Spleen (tissue), 11 donors: ENCODE measurements around the gene SHISAL2A. TPM values are rescaled to one million over a fixed set of nuclear protein-coding genes. Genes with fewer than 3 reads are reported as not detected.

ENCODE experiments used
- DNase-seq: peaks from one replicate; pipeline ENCODE4 v3.0.0-alpha.2; 2020
- H3K27ac ChIP-seq, 8 donors: fragments of 200-600 bp; sonication (generic) in 7 of 8; 1 replicate in 4 of 8; 2 replicates in 4 of 8; pipeline versions ENCODE4 v1.5.0 to v1.8.0; 2016 to 2021; ENCODE audit warnings: inconsistent platforms in 4 of 8, mild to moderate bottlenecking in 4 of 8, moderate library complexity in 1 of 8
- H3K27me3 ChIP-seq, 7 donors: fragments of 200-600 bp; sonication (generic) in 6 of 7; replicated peaks in 1 of 7; 1 replicate in 4 of 7; 2 replicates in 3 of 7; pipeline versions ENCODE4 v1.5.0 to v1.8.0; 2016 to 2021; ENCODE audit warnings: inconsistent platforms in 3 of 7, mild to moderate bottlenecking in 1 of 7
- H3K36me3 ChIP-seq, 6 donors: fragments of 200-600 bp; sonication (generic) in 5 of 6; 1 replicate in 4 of 6; 2 replicates in 2 of 6; pipeline versions ENCODE4 v1.5.0 to v1.8.0; 2016 to 2021; ENCODE audit warnings: inconsistent platforms in 2 of 6
- H3K4me1 ChIP-seq, 6 donors: fragments of 200-600 bp; sonication (generic) in 5 of 6; 1 replicate in 3 of 6; 2 replicates in 3 of 6; pipeline versions ENCODE4 v1.5.0 to v1.8.0; 2016 to 2021; ENCODE audit warnings: inconsistent platforms in 3 of 6
- H3K4me3 ChIP-seq, 8 donors: fragments of 200-600 bp; sonication (generic) in 7 of 8; 1 replicate in 4 of 8; 2 replicates in 4 of 8; pipeline versions ENCODE4 v1.5.0 to v1.8.0; 2016 to 2021; ENCODE audit warnings: inconsistent platforms in 4 of 8, mild to moderate bottlenecking in 4 of 8, moderate library complexity in 2 of 8
- H3K9me3 ChIP-seq, 8 donors: fragments of 200-600 bp; sonication (generic) in 7 of 8; 1 replicate in 4 of 8; 2 replicates in 4 of 8; pipeline versions ENCODE4 v1.5.0 to v1.8.0; 2016 to 2021; ENCODE audit warnings: inconsistent platforms in 4 of 8
- POLR2A ChIP-seq, 3 donors: fragments of 450-650 bp; IDR thresholded peaks; one replicate each; pipeline ENCODE4 v1.5.1; 2017; ENCODE audit warnings: antibody characterized with exemption in 3 of 3, mild to moderate bottlenecking in 1 of 3
- POLR2AphosphoS5 ChIP-seq, 3 donors: sonication (generic); formaldehyde crosslinking; IDR thresholded peaks; one replicate each; pipeline ENCODE4 v1.5.1; 2017; ENCODE audit warnings: antibody characterized with exemption in 3 of 3
- WGBS, 5 donors: extraction: QIAGEN DNeasy Blood & Tissue Kit in 3 of 5; methylation state at CpG; one replicate each; pipeline versions ENCODE4 v1.1.5 to v1.1.7; 2013 to 2018; 5-methylcytosine and 5-hydroxymethylcytosine counted together
- intact Hi-C: fragments of 100-400 bp; cut with DNase I; formaldehyde crosslinking; loops from one replicate; pipeline ENCODE4 v1.15.0; 2023; ENCODE audit warnings: low total_unique reads
- polyA plus RNA-seq, 3 donors: library from polyadenylated mRNA; stranded (reverse); fragments of 200-250 nt; gene quantifications; one replicate each; pipeline ENCODE4 v1.2.1, GENCODE V29; 2013
- total RNA-seq, 7 donors: library from RNA; depleted of rRNA in 3 of 7; stranded (reverse); fragments of >200 nt in 3 of 7; fragmentation: NEBNext Ultra II Directional in 4 of 7; extraction: Animal tissue kit (Norgen Biotek cat#: 25700) in 4 of 7; gene quantifications; one replicate each; pipeline versions ENCODE4 v1.1.0 to v1.2.1, GENCODE V29; 2016 to 2021
- TF ChIP-seq, protein P1 (sequence below), 11 experiments: fragments of 200-600 bp in 7 of 11; fragments of 450-650 bp in 4 of 11; sonication (generic) in 4 of 11; IDR thresholded peaks in 8 of 11; conservative IDR thresholded peaks in 3 of 11; 1 replicate in 7 of 11; 2 replicates in 4 of 11; pipeline versions ENCODE4 v1.4.0 to v1.8.0; 2016 to 2021; ENCODE audit warnings: antibody characterized with exemption in 11 of 11, inconsistent platforms in 4 of 11, mild to moderate bottlenecking in 1 of 11
- donor health status: healthy with polysubstance abuse.
- donor health status: DM: no; HTN: no; CAD: no; lungs with moderate emphysema.
- donor health status: DM: no; HTN: no; CAD: no.
- donor health status: Bipolar disorder and iron deficiency.
- donor health status: healthy.
- donor health status: DM: no; HTN: no; CAD: no.
- donor health status: DM: yes; HTN: yes; CAD: no.

SHISAL2A gene
- total and polyA plus RNA-seq, 10 donors = 9.2 to 23.6 (median 16.1) TPM

DNA sequence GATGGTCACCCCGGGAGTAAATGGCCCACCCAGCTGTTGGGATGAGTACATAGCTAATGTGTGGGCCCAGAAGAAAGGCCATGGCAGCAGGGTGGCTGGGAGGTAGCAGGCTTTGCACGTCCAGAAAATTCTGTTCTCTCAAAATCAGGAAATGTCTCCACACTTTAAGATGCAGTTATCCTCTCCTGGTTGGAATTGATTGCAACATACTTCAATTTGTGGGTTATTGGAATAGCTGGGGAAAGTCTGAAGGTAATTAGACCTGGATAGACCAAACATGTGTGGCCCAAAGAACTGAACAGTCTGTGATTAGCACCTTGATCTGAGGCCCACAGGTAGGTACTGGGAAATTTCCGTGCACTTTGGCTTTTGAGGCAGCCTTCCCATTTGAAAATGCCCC lies 35.0 kb downstream of the SHISAL2A start:
- TF ChIP-seq, protein P1, sequence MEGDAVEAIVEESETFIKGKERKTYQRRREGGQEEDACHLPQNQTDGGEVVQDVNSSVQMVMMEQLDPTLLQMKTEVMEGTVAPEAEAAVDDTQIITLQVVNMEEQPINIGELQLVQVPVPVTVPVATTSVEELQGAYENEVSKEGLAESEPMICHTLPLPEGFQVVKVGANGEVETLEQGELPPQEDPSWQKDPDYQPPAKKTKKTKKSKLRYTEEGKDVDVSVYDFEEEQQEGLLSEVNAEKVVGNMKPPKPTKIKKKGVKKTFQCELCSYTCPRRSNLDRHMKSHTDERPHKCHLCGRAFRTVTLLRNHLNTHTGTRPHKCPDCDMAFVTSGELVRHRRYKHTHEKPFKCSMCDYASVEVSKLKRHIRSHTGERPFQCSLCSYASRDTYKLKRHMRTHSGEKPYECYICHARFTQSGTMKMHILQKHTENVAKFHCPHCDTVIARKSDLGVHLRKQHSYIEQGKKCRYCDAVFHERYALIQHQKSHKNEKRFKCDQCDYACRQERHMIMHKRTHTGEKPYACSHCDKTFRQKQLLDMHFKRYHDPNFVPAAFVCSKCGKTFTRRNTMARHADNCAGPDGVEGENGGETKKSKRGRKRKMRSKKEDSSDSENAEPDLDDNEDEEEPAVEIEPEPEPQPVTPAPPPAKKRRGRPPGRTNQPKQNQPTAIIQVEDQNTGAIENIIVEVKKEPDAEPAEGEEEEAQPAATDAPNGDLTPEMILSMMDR (IDR thresholded peaks at IDR 0.05 in 8 of 11, conservative IDR thresholded peaks at IDR 0.05 in 3 of 11) = no peak
- no peak for TF ChIP-seq POLR2A (IDR thresholded peaks at IDR 0.05)
- no peak for TF ChIP-seq POLR2AphosphoS5 (IDR thresholded peaks at IDR 0.05)
- no peak for DNase-seq
- no peak overlapping the region for H3K27ac ChIP-seq
- peaks cover 0 to 18% (median 2%) of the 10 kb centered on the region in 6 donors for H3K4me1 ChIP-seq
- intact Hi-C loops = no loop called here
- no peak overlapping the region for H3K4me3 ChIP-seq
- H3K27me3 ChIP-seq = no peaks in the 10 kb centered on the region
- peaks cover 0 to 24% (median 5%) of the 10 kb centered on the region in 6 donors for H3K36me3 ChIP-seq
- H3K9me3 ChIP-seq = no peaks in the 10 kb centered on the region
- 76 to 87% (median 83%) methylated on average over 3 of the region's 3 CpGs for WGBS, 5 donors

DNA sequence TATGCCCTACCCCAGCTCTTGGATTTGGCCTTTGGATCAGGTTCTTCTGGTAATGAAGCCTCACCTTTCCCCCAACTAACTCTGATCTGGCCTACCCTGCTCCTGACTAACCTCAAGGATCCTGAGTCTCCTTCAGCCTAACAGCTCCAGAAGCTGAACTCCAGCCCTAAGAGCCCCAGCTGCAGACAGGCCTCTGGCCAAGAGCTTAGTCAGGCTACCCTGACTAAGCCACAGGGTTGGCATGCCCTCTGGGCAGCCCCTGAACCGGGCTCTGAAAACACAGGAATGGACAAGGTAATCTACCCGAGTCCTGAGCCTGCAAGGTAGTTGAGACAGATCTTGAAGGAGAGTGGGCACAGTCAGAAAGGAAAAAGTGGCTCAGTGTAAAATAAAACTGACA lies 35.7 kb downstream of the SHISAL2A start:
- H3K4me3 ChIP-seq = no peak overlapping the region
- 72 to 95% (median 94%) methylated on average over 2 of the region's 2 CpGs for WGBS, 5 donors
- TF ChIP-seq, protein P1 (IDR thresholded peaks at IDR 0.05 in 8 of 11, conservative IDR thresholded peaks at IDR 0.05 in 3 of 11) = no peak
- no peak for TF ChIP-seq POLR2A (IDR thresholded peaks at IDR 0.05)
- TF ChIP-seq POLR2AphosphoS5 (IDR thresholded peaks at IDR 0.05) = no peak
- H3K9me3 ChIP-seq = no peaks in the 10 kb centered on the region
- H3K27me3 ChIP-seq = no peaks in the 10 kb centered on the region
- peaks cover 0 to 18% (median 2%) of the 10 kb centered on the region in 6 donors for H3K4me1 ChIP-seq
- intact Hi-C loops = no loop called here
- no peak overlapping the region for H3K27ac ChIP-seq
- H3K36me3 ChIP-seq = peaks cover 0 to 30% (median 5%) of the 10 kb centered on the region in 6 donors
- no peak for DNase-seq

- TF ChIP-seq POLR2AphosphoS5 (IDR thresholded peaks at IDR 0.05) (no peak), POLR2A (IDR thresholded peaks at IDR 0.05) (no peak)
- TF ChIP-seq, protein P1 (IDR thresholded peaks at IDR 0.05 in 8 of 11, conservative IDR thresholded peaks at IDR 0.05 in 3 of 11) = no peak
- 86 to 95% (median 94%) methylated on average over 1 of the region's 1 CpG for WGBS, 5 donors
- Histone ChIP-seq H3K36me3 (peaks cover 0 to 30% (median 5%) of the 10 kb centered on the region in 6 donors), H3K27me3 (no peaks in the 10 kb centered on the region), H3K27ac (no peak overlapping the region), H3K4me3 (no peak overlapping the region), H3K4me1 (peaks cover 0 to 18% (median 2%) of the 10 kb centered on the region in 6 donors), H3K9me3 (no peaks in the 10 kb centered on the region)
- DNase-seq = no peak
- intact Hi-C loops = no loop called here
Observed at GRCh38 chr1:52669696-52670095, 36.7 kb downstream of the SHISAL2A start.

- no peak for TF ChIP-seq POLR2AphosphoS5 (IDR thresholded peaks at IDR 0.05)
- TF ChIP-seq, protein P1 (IDR thresholded peaks at IDR 0.05 in 8 of 11, conservative IDR thresholded peaks at IDR 0.05 in 3 of 11) = no peak
- no peak for TF ChIP-seq POLR2A (IDR thresholded peaks at IDR 0.05)
- H3K27me3 ChIP-seq = no peaks in the 10 kb centered on the region
- H3K4me3 ChIP-seq = no peak overlapping the region
- peaks cover 0 to 14% (median 2%) of the 10 kb centered on the region in 6 donors for H3K4me1 ChIP-seq
- intact Hi-C loops = no loop called here
- H3K27ac ChIP-seq = no peak overlapping the region
- H3K36me3 ChIP-seq = peaks cover 0 to 36% (median 5%) of the 10 kb centered on the region in 6 donors
- WGBS, 5 donors = 82 to 92% (median 85%) methylated on average over 2 of the region's 2 CpGs
- DNase-seq = no peak
- H3K9me3 ChIP-seq = no peaks in the 10 kb centered on the region
Observed at GRCh38 chr1:52670604-52671003, 37.6 kb downstream of the SHISAL2A start.
